SKM-1 (cell line): ENCODE results near the gene MINDY4B.

Experiments used
- DNase-seq: peaks from one replicate; lab custom pipeline; 2025; ENCODE audit not compliant: unreplicated experiment; lab: John Stamatoyannopoulos, UW

Gene MINDY4B

DNA sequence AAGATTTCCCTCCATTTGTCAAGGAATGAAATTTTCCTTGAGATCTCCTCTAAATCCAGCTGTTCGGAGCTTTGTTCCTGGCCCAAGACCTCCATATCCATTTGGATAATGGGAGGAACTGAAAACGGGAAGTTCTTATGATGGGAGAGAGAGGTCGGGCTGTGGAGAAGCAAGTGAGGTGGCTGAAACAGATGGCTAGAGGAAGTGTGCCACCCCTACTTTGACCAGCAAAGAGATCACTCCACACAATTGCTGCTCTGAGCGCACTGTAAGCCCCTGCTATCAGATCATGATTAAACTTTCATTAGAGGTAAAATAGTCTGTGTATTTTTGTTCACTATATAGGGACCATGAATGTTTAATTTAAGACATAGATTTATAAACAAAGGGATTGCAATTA lies at the start of gene MINDY4B:
Gene MINDY4B, minus strand, starts transcription at position 101 of the 400 bp plus-strand sequence. Its CDS starts 0 bp downstream, at position 101.
- DNase-seq: no peak

DNA sequence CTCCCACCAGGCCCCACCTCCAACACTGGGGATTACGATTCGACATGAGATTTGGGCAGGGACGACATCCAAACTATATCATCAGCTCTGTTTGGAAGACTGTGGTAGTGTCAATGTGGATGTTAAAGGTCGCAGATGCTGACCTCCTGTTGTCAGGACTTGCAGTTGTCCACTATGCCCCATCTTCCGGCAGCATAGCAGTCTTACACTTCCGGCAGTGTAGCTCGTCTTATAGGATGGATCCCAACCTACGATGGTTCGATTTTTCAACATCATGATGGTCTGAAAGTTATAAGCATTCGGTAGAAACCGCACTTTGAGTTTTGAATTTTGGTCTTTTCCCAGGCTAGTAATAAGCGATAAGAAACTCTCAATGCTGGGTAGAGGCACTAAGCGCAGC lies 46.7 kb upstream of the MINDY4B start:
- DNase-seq: no peak

- no peak for DNase-seq
Observed at GRCh38 chr3:150945226-150946032, 40.2 kb upstream of the MINDY4B start.

DNA sequence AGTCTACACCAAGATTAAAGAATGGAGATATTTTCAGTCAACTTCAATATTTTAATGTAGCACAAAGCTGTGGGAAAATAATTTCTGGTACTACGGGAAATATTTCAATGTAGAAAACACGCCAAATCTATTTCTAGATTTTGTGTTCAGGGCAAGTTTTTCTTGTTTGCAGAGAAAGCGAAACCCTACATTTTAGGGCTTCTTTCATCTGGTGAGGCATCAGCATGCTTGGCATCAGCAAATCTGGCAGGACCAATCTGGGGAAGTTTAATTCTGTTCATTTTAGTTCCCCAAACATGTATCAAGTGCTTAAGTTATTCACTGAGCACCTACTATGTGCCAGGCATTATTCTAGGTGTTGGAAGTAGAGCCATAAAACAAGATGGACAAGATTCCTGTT lies 37.0 kb upstream of the MINDY4B start:
- DNase-seq: no peak

DNA sequence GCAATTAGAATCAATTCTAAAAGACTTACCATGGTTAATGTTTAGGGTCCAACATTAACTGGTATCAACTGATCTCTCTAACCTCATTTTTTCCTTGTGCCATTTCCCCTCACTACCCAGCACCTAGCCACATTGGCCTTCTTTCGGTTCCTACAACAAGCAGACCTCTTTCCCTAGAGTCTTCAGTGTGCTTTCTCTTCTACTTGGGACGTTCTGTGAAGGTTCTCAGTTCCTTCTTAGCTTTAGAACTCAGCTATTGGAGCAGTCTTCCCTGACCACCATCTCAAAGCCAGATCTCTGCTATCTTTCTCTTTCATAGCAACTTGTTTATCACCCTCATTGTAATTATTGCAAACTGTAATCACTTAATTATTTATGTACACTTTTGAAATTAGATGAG lies 31.5 kb upstream of the MINDY4B start:
- no peak for DNase-seq

GRCh38 chr3:150933473-150933995 lies 28.3 kb upstream of the MINDY4B start:
- DNase-seq: no peak

DNA sequence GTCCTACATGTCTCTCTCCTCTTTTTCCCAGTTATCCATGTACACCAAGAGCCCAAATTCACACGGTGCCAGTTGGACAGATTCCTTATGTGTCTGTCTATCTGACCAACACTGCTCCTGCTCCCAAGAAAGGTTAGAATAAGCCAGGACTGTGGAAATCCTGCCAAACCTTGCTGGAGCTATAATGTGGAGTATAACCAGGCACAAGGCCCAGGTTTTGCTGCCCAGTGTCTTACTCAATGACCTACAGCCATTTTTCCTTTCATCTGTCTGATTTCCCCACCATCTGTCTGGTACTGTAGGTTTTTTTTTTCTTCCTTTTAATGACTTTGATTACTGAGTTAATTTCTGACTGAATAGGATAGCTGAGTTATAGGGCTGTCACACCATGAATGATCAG lies 26.5 kb upstream of the MINDY4B start:
- no peak for DNase-seq

GRCh38 chr3:150930839-150931238 lies 25.6 kb upstream of the MINDY4B start:
- DNase-seq: no peak

GRCh38 chr3:150928234-150928633 lies 23.0 kb upstream of the MINDY4B start:
- DNase-seq: no peak

- DNase-seq: no peak
Observed at GRCh38 chr3:150926328-150926727, 21.1 kb upstream of the MINDY4B start.

GRCh38 chr3:150925751-150926201 lies 20.5 kb upstream of the MINDY4B start:
- DNase-seq: peak; percentile 50

DNA sequence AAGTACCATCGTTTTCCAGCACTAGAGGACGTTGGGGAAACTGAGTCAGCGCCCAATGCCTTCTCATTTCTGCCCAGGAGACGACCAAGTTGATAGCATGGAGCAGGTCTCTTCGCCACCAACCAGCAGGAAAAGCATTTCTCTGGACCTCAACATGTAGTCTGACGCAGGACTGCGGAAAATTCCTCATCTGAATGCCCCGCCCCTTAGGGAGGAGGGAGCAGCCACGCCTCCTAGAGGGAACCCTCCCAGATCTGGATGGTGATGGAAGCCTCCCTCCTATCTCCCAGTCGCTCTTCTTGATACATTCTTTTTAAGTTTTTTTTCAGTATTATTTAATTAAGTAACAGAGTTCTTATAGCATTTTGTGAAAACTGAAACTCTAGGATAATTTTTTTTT lies 17.4 kb upstream of the MINDY4B start:
- no peak for DNase-seq

DNA sequence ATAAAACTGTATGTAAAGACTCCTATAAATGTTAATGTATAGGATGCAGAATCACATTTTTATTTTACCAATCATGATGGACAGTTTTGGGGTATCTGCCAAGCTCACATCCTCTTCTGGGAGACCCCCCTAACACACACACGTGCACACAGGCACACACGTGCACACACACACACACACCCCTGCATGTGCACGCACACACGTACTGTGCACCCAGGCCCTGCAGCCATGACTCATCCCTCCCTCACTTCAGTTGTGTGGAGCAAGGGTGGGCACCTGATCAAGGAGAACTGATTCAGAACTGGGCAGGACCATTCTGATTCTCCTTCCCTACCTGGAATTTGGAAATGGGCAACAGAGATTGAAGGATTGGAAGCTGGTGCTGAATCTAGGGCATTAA lies 16.0 kb upstream of the MINDY4B start:
- DNase-seq: no peak

DNA sequence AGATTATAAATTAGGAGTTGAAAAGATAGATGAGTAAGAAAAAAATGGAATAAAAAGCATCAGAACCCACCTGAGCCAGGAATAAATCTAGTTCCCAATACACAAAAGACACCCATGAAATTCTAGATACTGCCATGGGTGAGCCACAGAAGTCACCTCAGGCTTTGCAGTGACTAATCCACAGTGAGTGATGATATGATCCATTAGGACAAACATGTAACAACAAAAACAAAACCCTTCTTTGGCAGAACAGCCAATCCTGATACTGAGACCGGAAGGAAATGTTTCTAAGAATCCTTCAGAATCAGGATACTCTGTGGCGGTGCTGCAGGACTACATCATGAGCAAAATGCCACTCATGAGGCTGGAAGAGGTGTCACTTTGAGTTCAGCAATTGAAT lies 15.0 kb upstream of the MINDY4B start:
- no peak for DNase-seq

- DNase-seq: no peak
Observed at GRCh38 chr3:150917951-150918350, 12.7 kb upstream of the MINDY4B start.

GRCh38 chr3:150913133-150913922 lies 8.1 kb upstream of the MINDY4B start:
- DNase-seq: no peak

DNA sequence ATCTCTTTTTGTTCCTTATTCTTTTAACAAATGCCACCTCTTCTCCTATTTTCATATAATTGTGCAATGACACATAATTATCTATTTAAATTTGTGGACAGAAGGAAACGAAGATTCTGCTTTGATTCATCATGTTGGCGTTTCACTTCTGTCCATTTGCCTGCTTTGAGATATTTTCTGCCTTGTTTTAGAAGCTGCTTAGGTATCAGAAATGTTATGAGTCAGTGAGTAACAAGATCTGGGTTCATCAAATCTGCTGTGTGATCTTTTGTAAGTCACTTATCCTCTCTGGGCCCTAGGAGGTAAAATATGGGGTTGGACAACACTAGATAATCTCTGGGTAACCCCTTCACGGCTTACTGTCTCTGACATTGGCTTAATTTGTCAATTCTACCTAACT lies 7.3 kb upstream of the MINDY4B start:
- DNase-seq: no peak

- no peak for DNase-seq
Observed at GRCh38 chr3:150911771-150912170, 6.5 kb upstream of the MINDY4B start.

GRCh38 chr3:150906461-150906860 lies 1.2 kb upstream of the MINDY4B start:
- DNase-seq: no peak

DNA sequence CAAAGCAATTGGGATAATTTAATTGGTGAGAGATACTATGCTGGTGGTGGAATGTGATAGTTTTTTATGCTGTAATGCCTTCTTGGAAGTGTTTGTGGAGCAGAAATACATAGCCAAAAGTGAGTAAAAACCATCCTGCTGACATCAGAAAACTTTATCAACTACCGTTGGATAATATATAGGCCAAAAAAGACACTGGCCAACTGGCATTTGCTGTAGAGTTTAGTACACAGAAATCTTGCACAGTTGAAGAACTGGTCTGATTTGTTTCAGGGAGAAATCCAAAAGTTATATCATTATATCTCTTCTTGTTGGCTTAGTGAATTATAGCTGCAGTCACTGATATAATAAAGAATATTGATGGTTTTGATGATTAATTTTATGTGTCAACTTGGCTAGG lies 507 bp upstream of the MINDY4B start:
- no peak for DNase-seq

DNA sequence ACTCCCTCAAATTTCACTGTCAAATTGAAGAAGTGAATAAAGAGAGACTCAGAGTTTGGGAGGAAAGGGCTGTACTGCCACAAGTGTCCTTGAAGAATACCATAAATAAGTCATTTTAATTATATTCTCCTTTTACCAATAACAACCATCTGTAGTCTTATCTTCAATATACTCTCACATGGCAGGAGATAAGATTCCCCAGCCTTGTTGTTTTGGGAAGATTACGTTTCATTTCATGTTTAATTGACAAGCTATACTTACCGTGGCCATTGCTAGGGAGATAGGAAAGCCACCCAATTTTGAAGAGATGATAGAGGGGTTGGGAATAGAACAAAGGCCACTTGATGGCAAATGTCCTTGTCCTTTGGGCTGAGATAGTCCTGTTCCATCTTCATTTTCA lies 2.3 kb downstream of the MINDY4B start:
- DNase-seq: no peak

DNA sequence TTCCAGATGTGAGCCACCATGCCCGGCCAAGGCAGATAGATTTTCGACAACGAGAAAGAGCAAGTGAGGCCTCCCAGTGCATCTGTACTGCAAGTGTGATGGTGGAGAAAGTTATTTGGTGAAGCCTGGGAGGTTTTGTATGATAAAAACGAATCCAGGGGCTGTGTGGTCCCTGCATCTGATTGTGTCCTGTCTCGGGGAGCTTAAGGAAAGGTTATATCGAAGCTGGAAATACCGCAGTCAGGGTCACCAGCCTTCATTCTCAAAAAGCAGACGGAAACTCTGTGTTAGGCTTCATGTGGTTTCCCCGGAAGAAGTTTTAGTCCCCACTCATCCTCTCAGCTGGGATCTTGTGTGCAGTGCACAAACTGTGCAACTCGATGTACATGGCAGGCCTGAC lies 3.4 kb downstream of the MINDY4B start:
- DNase-seq: no peak
